ENCODE data around the gene SPINT3. TPM values are rescaled to one million over a fixed set of nuclear protein-coding genes. Genes with fewer than 3 reads are reported as not detected.

The SPINT3 gene
- total RNA-seq, 1 donor from 2014 or later: not detected

DNA sequence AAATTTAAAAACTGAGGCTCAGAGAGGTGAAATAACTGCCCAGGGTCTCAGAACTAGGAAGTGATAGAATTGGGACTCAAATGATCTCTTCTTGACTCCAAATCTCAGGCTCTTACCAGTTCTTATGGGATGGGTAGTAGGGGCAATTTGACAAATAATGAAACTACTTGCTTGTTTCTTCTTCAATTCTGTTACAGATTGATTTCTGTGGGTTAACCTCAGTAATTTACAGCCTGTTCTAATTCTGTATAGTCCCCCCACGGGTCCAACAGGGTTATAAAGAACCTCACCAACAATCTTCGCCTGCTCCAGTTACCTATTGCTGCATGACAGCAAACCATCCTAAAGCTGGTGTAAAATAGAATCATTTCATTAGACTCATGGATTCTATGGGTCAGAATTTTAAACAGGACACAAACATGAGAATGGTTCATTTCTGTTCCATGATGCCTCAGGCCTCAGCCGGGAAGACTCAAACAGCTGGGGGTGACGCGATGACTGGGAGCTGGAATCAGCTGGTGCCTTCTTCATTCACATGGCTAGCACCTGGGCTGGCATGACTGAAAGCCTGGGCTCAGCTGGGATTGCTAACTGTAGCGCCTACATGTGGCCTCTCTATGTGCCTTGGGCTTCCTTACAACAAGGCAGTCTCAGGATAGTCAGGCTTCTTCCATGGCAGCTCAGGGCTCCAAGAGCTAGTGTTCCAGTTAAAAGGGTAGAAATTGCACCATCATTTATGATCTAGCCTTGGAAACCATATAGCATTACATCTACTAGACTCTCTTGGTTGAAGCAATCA is 52.5 kb downstream of the SPINT3 start:
- DNase-seq (ENCODE audit: low spot score): no peak

Other genes starting within 250 kb of the SPINT3 start
- gene RBPJL, start 208.8 kb downstream of the SPINT3 start, total RNA-seq: not detected
- not detected for gene MATN4, start 207.3 kb downstream of the SPINT3 start, total RNA-seq
- gene SDC4, start 167.2 kb downstream of the SPINT3 start, total RNA-seq: 215 TPM
- 28.8 TPM for gene SYS1, start 152.5 kb downstream of the SPINT3 start, total RNA-seq
- 1.2 TPM for gene TP53TG5, start 137.3 kb downstream of the SPINT3 start, total RNA-seq
- gene DBNDD2, start 107.3 kb downstream of the SPINT3 start, total RNA-seq: 63.0 TPM
- gene PIGT, start 99.5 kb downstream of the SPINT3 start, total RNA-seq: 94.3 TPM
- gene WFDC2, start 45.9 kb downstream of the SPINT3 start, total RNA-seq: 244 TPM
- not detected for gene WFDC6, start 23.9 kb upstream of the SPINT3 start, total RNA-seq
- not detected for gene EPPIN, start 31.8 kb upstream of the SPINT3 start, total RNA-seq
- gene WFDC8, start 63.7 kb upstream of the SPINT3 start, total RNA-seq: not detected
- gene WFDC10A, start 114.1 kb upstream of the SPINT3 start, total RNA-seq: not detected
- gene WFDC9, start 115.7 kb upstream of the SPINT3 start, total RNA-seq: not detected
- gene WFDC11, start 154.6 kb upstream of the SPINT3 start, total RNA-seq: not detected
- 0.55 TPM for gene WFDC13, start 186.4 kb upstream of the SPINT3 start, total RNA-seq
- gene WFDC10B, start 189.4 kb upstream of the SPINT3 start, total RNA-seq: 1.9 TPM
- not detected for gene SPINT4, start 206.7 kb upstream of the SPINT3 start, total RNA-seq

Measured in ureter (tissue), 1 donor.